ENCODE data around the gene SGCA. TPM values are rescaled to one million over a fixed set of nuclear protein-coding genes. Genes with fewer than 3 reads are reported as not detected.

SGCA gene
- total and polyA plus RNA-seq, 9 of the 15 experiments (the other 6 are each of a cell fraction or from before 2014, with no cell fraction given) = not detected

DNA sequence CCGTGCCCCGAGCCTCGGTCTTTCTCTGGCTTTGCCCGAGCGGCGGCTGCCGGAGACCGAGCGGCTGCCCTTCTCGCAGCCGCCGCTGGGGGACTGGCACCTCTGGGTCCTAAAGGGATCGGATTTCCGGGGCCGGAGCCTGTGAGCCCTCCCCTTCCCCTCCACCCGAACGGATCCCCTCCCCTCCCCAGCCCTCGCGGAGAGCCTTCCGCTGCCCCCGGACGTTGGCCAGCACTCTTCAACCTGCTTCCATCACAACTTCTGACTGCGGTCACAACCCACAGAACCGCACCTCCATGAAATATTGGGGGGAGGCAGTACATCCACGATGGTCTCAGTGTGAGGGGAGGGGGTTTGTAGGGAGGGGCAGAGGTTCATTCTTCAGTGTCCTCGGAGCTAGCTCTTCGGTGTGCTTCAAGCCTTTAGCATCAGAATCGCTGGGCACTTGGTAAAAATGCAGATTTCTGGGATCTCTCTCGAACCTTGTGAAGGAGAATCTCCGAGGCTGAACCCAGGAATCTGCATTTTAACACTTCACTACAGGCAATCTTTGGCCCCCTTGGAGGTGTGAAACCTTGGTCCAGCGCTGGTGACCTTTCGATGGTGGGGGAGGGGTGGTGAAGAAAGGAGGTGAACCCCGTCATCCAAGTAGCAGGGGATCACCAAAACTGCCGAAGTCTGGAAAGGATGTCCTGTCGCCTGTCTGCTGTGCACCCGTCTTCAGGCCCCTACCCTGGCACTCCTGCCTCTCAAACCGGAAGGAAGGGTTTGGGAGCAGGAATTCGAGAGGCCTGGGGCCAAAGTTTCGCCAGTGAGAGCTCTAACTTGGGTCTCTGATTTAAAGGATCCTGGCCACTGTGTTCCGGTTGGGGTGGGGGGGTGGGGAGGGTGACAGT lies 14.5 kb upstream of the SGCA start (continued):
- TF ChIP-seq ZBTB40 (IDR thresholded peaks at IDR 0.05) = peak; percentile 77
- no peak for TF ChIP-seq ZBTB40 (CRISPR knock-in tag; IDR thresholded peaks at IDR 0.05)
- TF ChIP-seq ZNF174 (CRISPR knock-in tag; IDR thresholded peaks at IDR 0.05) = no peak
- 0 out of 2 replicates have a peak, but pooled peaks have one; percentile 8 for TF ChIP-seq TEAD2 (tag; IDR thresholded peaks at IDR 0.05)
- TF ChIP-seq HDAC1 (IDR thresholded peaks at IDR 0.05) = peak in 1 of 2 experiments; percentile 58; a peak in 1 of 4 replicates
- TF ChIP-seq ATF1 (CRISPR knock-in tag; IDR thresholded peaks at IDR 0.05) = no peak
- TF ChIP-seq ATF1 (tag; IDR thresholded peaks at IDR 0.05) = peak; percentile 42; the same call in 1 of the 2 replicates
- TF ChIP-seq ZBTB5 (IDR thresholded peaks at IDR 0.05) = peak; percentile 62; the same call in 1 of the 2 replicates
- TF ChIP-seq ARID1B (IDR thresholded peaks at IDR 0.05) = peak; percentile 21; the same call in 1 of the 2 replicates
- no peak for TF ChIP-seq TAF9B (IDR thresholded peaks at IDR 0.05; ENCODE audit: partially characterized antibody)
- no peak for TF ChIP-seq ARID2 (IDR thresholded peaks at IDR 0.05)
- no peak for TF ChIP-seq PRMT5 (CRISPR knock-in tag; IDR thresholded peaks at IDR 0.05)
- peak; percentile 37; the same call in 1 of the 2 replicates for TF ChIP-seq MYNN (IDR thresholded peaks at IDR 0.05)
- no peak for TF ChIP-seq MYNN (CRISPR knock-in tag; IDR thresholded peaks at IDR 0.05)
- TF ChIP-seq FIP1L1 (IDR thresholded peaks at IDR 0.05; ENCODE audit: low read depth, low read length, poor library complexity, severe bottlenecking) = no peak
- TF ChIP-seq ZNF76 (CRISPR knock-in tag; IDR thresholded peaks at IDR 0.05; ENCODE audit: borderline replicate concordance) = no peak
- TF ChIP-seq FOXA1 (IDR thresholded peaks at IDR 0.05; ENCODE audit: borderline replicate concordance) = no peak
- TF ChIP-seq ZFP36 (IDR thresholded peaks at IDR 0.05; ENCODE audit: low read depth, low read length, partially characterized antibody) = no peak
- peak; percentile 74 for TF ChIP-seq NFRKB (IDR thresholded peaks at IDR 0.05; ENCODE audit: low read depth)
